GM19193 (cell line): Measurements from ENCODE around the gene DTNA.

Experiments used
- POLR2A ChIP-seq: IDR thresholded peaks from 4 replicates; pipeline ENCODE4 v1.6.1; 2011; ENCODE audit not compliant: insufficient read depth, insufficient read length; ENCODE audit errors: extremely low read depth

The DTNA gene

DNA sequence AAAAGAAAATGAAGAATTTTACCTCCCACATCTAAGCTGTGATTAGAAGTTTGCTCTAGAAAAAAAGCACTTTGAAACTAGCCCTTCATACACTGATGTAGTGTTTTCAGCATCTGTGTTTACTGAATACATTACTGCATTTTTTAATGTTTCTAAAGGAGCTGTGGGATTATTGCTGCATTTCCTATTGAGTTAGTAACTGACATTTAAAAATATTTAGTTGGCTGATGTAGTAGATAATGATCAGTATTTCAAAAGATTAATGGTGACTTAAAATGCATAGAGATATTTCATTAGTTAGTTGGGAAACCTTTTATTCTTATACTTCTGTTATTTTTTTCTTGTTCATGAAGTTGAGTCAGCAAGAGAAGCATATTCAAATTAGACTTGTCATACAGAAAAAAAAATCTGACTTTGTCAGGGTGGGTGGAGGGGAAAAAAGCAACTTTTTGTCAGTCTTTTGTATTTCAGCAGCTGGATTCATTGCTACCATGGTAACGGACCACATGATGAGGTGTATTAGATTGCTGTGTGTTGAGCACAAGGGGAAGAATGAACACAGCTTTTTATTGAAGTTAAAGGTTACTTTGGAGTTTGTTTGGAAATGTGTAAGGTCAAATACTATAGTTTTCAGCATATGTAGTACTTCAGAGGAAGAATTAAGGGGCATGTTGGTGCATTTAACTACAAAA is at the start of gene DTNA:
Gene DTNA, plus strand, starts transcription at position 549 of the 692 bp plus-strand sequence. CDS start 45,679 bp downstream, outside the sequence.
- TF ChIP-seq POLR2A, result no peak

DNA sequence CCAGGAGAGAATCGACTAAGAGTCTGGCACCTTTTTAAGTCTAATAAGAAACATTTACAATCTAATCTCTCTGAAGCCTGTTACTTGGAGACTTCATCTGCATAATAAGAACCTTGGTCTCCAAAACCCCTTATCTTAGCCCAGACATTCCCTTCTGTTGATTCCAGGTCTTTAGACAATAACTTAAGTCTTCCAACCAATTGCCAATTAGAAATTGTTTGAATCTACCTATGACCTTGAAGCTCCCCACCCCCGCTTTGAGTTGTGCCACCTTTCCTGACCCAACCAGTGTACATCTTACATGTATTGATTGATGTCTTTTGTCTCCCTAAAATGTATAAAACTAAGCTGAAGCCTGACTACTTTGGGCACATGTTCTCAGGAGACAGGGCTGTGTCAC is 49.5 kb upstream of the DTNA start:
- no peak for TF ChIP-seq POLR2A

DNA sequence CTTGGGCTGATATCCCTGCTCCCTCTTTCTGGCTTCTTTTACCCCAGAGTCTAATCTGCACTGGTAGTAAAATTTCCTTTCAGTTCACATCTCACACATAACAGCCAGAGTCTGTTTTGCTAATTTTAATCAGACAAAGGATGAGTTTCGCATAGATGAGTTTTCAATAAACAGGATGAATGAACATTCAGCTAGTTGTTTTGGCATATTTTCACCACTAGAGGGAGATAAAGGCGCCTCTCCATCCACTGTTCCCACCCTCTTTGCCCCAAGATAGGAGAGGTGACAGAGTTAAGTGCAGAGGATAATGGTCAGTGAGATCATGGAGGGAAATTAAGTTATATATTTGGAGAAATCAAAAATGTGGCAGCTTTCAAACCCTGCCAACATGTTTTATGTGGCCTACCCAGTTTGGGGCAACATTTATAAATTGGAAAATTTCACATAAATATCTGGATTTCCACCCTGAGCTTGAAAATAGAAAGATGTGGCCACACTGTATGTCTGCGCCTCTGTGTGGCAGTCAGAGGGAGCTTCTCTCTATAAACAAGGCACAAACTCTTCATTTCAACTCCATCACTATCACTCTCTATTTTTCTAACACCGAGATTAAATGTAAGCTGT is 48.5 kb upstream of the DTNA start:
- TF ChIP-seq POLR2A, result no peak

DNA sequence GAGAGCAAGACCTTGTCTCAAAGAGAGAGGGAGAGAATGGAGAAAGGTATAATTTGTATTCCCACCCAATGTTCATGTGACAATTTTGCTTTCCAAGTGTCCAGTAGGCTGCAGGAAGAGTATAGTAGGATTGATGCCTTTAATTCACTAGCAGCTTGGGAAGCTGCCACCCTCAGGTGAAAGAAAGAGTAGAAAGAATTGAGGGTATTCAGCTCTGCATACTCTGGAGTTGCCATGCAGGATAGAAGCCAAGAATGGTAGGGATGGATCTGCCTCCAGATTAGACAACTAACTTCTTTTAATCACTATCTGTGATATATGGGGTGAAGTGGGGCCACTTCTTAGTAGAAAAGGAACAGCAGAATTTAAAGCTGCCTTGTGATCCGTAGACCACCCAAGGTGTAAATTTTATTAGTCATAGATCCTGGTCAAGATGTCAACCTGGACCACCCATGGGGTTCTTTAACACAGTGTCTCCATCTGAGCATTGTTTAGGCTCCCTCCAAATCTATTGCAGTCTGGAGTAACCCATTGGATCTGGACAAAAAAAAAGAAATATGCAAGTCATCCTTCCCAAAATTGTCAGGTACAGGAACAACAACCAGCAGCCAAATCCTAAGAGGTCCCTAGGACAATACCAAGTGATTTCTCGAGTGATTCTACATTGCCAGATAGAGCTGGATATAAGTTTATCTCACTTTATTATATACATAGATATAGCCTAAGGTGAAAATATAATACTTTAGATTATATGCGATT is 33.1 kb upstream of the DTNA start:
- TF ChIP-seq POLR2A, result no peak

DNA sequence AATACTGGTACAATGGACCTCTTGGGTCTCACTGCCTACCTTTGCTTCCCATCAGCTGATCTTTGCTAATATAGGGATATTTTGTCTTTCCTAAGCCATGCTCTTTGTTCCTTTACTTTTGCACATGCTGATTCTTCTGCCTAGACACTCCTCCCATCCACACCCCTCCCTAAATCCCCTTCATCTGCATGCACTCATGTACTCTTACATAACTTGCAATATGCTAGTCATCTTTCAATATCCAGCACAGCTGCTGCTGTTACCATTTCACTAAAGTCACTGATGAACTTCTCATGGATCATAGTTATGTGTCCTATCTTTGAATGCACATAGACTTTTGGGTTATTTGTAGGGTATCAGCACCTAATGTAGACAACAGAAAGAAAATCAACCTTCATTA is 18.5 kb upstream of the DTNA start:
- TF ChIP-seq POLR2A, result no peak

DNA sequence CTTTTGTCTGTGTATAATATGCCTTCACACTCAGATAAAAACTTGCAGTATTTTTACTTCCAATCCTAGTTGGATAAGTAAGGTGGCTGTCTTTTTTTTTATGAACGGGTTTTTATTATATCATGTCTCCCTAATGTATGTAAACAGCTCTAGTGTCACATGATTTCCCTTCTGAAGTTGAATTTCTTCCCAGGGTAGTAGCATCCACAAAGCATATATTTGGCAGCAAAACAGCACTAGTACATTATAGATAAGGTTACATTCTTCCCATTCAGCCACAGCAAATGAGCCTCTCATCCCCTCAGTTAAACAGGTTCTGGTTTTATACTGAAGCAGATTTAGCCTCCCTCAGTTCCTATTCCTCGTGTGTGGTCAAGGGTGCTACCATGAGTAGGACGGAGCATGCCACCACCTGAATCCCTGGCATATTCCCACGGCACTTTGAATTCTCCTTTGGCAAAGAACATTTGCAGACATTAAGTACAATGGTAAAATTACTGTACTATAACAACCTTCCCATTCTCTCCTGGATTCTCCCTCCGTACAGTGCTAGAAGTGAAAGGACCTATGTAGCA is 15.4 kb upstream of the DTNA start:
- no peak for TF ChIP-seq POLR2A

DNA sequence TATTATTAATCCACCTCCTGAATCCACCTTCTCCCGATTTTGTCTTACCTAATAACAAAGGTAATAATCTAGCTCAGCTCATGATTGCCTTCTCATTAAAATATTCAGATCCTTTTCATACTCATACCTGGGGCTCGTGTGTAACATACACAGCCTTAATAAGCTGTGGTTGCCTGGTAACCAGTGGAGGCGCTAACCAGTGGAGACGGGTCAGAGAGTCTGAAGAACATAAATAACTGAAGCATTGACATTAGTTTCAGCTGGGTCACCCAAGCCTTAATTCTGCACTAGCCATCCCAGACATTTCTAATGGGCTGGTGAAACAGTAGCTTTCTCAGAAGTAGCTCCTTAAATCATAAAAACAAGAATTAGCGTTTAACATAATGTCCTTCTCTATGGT is 14.8 kb upstream of the DTNA start:
- no peak for TF ChIP-seq POLR2A

DNA sequence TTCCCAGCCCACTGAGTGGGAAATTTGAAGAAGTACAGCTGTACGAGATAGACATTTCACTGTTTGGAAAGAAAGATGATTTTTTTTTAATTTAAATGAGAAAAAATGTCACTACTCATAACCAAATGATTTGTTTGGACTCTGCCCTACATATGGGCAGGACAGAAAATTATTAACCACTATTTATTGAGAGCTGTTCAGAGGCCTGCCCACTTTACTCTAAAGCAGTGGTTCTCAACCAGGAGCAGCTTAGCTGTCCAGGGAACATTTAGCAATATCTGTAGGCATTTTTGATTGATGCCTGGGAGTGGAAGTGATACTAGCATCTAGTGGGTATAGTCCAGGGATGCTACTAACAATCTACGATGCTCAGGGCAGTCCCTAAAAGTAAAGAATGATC is 13.4 kb upstream of the DTNA start:
- no peak for TF ChIP-seq POLR2A

DNA sequence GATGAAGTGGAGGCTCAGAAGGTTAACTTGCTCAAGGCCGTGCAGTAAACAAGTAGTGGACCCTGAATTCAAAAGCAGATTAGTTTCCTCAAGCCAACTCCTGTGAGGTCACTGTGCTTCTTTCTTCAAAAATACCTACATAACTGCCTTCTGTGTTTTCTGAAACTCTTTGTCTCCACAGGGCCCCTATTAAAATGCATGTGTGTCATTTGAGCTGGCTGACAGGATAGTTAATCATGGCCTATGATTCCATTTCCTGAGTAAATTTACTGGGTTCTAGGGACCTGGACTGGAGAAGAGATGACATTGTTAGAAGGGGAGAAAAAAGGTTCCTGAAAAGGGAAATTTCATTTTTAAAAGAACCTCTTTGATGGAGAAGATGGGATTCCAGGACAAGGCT is 12.9 kb upstream of the DTNA start:
- no peak for TF ChIP-seq POLR2A

DNA sequence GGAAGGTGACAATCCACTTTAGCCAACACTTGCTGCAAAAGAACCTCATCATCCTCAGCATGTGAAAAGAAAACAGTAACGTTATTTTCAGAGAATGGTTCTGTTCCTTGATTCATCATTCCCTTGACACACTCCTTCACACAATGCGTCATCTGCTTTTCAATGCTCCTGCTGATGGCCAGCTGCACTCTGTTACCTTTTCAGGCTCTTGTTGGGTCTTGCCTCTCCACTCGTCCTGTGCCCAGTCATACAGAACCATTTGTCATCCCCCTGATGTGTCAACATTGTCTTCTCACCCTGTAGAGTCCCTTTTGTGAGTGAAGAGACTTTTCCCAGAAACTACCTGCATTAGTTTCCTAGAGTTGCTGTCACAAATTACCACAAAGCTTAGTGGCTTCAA is 12.2 kb upstream of the DTNA start:
- no peak for TF ChIP-seq POLR2A

DNA sequence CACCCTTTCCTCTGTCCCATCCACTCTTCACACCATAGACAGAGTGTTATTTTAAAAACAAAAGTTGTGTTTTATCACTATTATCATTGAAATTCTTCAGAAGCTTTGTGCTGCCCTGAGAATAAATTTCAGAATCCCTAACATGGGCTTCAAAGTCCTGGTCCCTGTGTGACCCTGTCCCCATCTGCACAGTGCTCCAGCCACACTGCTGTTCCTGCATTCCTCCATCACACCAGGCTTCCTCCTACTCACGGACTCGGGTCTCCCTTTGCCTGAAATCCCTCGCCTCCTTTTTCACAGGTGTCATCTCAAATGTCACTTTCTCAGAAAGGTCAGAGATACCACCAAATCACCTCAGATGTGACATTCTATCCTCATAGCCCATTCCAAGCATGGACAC is 8.2 kb upstream of the DTNA start:
- no peak for TF ChIP-seq POLR2A

DNA sequence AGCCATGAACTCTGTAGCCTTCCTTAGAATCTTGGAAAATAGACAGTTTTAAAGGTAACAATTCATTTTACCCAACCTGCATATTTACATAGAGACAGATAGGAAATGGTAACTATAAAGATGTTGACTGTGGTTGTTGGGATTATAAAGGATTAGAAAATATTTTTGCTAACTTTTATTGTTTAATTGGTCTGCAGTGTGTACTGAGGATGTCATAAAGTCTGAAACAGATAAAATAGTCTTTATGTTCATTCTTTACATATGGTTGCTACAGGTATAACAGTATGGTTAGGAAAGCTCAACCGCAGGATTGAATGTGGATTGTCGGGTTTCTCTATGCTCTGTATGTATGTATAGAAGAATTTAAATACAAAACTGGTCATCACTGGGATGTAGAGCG is 7.3 kb upstream of the DTNA start:
- TF ChIP-seq POLR2A, result no peak

DNA sequence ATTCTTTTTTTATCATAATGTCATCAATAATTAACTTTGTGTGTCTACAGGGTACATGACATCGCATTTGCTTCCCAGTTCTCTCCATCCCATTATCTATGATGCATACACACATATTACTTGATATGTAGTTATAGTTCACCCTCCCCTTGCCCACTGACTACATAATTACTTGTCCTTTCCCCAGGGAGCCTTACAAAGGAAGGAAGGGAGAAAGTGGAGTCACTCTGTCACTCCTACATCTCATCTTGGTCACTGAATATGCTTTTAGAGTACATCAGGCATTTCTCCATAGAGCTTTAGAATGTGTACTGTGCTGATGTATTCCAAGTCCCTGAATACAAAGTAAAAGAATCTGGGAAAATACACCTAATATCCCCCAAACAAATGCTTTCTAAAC is 6.0 kb upstream of the DTNA start:
- no peak for TF ChIP-seq POLR2A

DNA sequence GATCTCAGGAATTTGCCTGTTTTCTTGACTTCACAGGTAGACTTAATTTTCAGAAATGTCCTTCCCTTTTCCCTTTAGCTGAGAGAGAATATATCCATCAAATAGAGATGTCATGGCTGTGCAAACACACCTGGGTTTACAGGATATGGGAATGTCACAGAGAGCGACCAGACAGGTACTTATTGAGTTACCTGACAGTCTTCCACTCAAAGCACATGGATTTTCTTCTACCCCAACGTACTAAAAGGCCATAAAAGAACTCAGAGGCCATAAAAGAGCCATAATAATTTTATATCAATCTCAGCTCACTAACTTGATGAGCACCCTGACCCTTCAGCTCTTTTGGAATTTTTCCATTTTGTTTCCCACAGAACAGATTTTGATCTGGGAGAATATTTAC is 5.3 kb upstream of the DTNA start:
- TF ChIP-seq POLR2A, result no peak

DNA sequence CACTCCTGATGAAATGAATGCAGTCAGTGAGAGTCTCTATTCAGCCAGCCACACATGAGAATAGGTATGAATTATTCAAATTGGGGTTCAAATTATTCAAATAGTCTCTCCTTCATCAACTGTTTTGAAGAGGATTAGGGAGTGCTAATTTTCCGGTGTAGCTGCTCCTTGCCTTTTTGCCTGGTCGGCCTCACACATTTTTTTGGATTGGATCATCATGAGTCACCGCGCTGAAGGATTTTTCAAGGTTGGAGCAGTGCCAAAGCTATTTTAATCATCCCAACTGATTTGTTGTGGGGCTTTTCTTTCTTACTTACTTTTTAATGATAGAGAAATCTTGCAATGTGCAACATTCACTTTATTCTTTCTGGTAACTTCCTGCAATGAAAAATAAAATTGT is 2.4 kb upstream of the DTNA start:
- TF ChIP-seq POLR2A, result no peak

DNA sequence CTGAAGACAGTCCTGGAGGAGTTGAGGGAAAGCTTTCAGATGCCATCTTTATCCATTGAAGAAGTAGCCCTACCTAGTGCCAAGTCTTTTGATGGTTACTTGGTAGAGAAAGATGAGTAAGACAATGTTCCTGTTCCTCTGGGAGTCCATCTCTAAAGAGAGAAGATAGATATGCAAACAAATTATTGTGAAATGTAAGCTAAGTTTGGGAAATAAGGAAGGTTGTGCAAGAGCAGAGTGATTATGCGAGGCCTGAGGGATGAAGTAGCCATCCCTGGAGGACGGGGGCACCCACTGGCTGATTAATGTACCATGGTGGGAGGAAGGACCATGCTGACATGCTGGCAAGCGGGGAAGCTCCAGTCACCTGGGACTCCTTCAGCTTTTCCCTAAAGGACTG is 994 bp upstream of the DTNA start:
- no peak for TF ChIP-seq POLR2A
